ENCODE data around the gene NBEA.
"Not testable (repeated sequence)": the region's sequence is repeated elsewhere in the genome, so short reads cannot be mapped to it uniquely, and the experiment has no call there.

The NBEA gene

DNA sequence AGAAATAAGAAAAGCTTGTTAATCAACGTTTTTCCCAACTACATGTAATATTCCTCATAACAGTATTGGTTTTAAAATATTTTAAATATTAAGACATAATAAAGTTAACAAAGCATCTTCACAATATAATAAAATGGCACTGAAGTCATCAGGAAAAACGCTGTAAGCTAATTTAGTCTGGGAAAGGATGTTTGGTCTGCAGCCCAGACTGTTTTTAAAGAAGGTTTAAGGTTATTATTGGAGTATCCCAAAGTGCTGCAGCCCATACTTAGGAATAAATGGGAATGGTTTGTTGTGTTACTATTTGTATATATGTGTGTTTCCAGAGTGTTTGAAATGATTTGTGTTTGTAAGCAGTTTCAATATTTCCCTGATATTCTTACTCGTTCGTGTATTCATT, 727.3 kb downstream of the NBEA start:
- no peak for DNase-seq (ENCODE audit: low read depth)

- DNase-seq (ENCODE audit: low read depth): peak; percentile 24
These were observed 730.5 kb downstream of the NBEA start for GRCh38 chr13:35672611-35673010.

DNA sequence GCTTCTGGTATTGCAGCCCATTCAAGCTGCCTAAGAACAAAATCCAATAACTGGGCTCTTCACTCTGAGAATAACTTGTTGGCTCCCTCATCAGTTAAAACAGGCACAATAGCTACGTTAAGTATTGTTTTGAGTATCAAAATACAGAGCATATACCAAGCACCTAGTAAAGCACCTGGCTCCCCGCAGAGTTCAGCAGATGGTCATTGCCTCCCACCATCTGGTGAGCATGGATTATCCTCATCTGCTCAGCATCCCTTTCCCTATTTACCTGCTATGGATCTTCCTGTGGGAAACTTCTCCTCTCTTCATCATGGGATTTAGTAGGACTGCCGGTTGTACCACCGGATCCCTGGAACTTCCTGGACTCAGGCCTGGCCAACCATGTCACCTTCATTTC, 733.6 kb downstream of the NBEA start:
- DNase-seq (ENCODE audit: low read depth): no peak

DNA sequence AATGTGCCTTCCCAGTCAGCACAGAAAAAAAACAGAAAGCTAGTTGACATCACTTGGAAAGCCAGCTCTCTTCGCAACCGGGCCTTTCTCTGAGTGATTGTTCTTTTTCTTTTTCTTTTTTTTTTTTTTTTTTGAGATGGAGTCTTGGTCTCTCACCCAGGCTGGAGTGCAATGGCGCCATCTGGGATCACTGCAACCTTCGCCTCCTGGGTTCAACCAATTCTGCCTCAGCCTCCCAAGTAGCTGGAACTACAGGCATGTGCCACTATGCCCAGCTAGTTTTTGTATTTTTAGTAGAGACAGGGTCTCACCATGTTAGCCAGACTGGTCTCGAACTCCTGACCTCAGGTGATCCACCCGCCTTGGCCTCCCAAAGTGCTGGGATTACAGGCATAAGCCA, 735.8 kb downstream of the NBEA start:
- not testable (repeated sequence) for DNase-seq (ENCODE audit: low read depth)

- no peak for DNase-seq (ENCODE audit: low read depth)
These were observed 739.6 kb downstream of the NBEA start for GRCh38 chr13:35681685-35682084.

GRCh38 chr13:35684432-35684831, 742.4 kb downstream of the NBEA start:
- no peak for DNase-seq (ENCODE audit: low read depth)

DNA sequence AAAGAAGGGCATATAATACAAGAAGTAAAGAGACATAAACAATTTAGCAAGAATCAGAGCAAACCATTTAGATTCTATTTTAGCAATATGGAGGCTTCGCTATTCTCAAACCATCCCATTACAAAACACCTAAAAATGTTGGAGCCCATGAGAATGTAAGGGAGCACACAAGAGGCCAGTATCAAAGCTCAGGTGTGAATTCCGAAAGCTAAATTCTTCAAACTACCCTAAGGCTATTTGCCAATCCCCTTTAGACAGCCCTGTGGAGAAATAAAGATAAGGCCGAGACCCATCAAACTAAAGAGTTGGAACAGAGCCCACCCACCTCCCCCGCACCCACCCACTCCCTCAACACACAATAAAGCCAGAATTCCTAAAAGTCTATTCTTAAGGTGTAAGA, 745.3 kb downstream of the NBEA start:
- DNase-seq (ENCODE audit: low read depth): no peak

GRCh38 chr13:35690581-35691207, 748.6 kb downstream of the NBEA start:
- no peak for DNase-seq (ENCODE audit: low read depth)

DNA sequence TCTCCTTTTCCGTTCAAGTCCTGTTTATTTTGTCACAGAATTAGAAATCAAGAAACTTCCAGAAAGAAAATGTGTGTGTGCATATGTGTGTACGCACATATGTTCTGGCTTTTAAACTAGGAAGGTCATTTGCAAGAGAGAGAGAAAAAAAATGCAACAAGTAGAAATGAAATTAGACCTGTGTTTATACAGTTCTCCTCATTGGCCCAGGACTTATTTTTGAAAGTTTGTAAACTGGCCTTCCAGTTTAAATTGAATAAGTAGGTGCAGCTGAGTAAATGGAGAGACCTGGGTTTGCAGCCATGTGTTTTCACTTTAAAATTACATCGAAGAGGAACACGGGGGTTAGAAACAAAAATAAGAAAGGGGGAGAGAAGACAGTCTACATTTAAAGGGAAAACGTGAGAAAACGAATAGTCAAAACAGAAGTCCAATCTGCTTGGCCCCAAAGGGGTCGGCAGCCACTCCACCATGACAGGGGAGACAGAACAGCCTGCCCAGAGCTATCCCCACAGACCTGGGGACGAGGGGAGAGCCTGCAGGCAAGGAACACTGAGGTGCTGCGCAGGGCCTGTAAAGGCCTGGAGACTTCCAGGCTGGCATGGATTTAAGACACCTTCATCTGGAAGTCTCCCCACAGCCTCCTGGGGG, 751.2 kb downstream of the NBEA start:
- DNase-seq (ENCODE audit: low read depth): no peak

DNA sequence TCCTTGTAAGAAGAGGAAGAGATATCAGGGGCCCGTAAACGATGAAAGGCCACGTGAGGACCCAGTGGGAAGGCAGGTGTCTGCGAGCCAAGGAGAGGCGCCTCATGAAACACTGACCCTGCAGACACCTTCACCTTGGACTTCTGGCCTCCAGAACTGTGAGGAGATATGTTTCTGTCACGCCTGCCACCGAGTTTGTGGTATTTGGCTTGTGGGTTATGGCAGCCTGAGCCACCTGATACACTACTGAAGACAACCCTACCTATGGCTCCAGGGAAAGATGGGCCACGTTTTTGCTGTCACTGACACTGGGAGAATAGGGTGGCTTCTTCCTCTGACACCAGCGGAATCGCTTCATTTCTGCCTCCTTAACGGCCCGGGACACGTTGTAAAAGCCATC, 752.0 kb downstream of the NBEA start:
- no peak for DNase-seq (ENCODE audit: low read depth)

DNA sequence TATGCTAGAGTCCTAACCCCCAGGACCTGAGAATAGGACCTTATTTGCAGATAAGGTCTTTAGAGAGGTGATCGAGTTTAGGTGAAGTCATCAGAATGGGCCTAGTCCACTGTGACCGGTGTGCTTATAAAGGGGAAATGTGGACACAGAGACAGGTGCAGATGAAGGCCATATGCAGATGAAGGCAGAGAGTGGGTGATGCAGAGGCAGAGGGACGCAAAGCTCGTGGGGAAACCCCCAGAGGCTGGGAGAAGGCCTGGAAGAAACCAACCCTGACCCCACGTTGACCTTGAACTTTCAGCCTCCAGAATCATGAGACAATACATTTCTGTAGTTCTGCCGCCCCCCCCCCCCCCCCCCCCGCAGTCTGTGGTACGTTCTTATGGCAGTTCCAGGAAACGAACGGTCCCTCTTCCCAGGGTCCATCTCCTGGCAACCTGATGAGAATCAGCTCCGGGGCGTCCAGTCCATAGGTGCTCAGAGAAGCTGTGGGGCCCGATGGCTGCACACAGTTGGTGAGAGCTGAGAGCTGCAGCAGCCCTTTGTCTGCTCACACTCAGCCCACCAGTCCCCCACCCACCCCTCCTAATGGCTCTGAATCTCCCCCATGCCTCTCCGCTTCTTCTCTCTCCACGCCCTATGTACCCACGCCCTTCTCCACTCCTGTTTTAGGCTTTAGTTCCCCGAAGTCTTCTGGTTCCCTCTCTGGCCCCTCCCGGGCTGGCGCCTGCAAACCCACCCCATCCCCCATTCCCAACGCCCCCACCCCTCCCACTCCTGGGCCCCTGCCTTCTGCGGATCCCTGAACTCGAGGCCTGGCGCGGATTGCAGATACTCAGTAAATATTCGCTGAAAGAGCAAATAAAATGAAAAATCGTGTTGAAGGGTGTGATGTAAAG, 752.7 kb downstream of the NBEA start:
- no peak for DNase-seq (ENCODE audit: low read depth)

- DNase-seq (ENCODE audit: low read depth): no peak
These were observed 753.3 kb downstream of the NBEA start for GRCh38 chr13:35695448-35695770.

GRCh38 chr13:35697186-35697730, 755.2 kb downstream of the NBEA start:
- DNase-seq (ENCODE audit: low read depth): no peak

GRCh38 chr13:35698911-35699576, 757.0 kb downstream of the NBEA start:
- DNase-seq (ENCODE audit: low read depth): no peak

GRCh38 chr13:35699825-35700510, 757.9 kb downstream of the NBEA start:
- DNase-seq (ENCODE audit: low read depth): no peak

DNA sequence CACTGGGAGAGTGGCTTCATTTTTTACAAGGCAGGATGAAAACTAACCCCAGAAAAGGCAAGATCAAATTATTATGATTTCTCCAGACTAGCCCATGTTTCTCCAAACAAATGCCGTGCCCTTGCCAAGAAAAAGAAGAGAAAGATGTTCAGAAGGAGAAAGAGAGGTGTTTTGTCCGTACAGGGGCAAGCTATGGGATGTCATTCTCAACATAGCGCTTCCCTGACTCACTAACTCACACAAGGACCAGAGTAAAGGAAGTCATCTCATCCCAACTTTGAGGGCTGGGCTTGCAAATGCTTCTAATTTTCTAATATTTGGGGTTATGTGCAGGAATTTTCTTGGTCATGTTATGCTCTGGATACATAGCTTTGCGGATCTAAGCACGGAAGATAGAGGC, 758.6 kb downstream of the NBEA start:
- DNase-seq (ENCODE audit: low read depth): peak; percentile 49

- DNase-seq (ENCODE audit: low read depth): no peak
These were observed 760.2 kb downstream of the NBEA start for GRCh38 chr13:35702316-35702715.

DNA sequence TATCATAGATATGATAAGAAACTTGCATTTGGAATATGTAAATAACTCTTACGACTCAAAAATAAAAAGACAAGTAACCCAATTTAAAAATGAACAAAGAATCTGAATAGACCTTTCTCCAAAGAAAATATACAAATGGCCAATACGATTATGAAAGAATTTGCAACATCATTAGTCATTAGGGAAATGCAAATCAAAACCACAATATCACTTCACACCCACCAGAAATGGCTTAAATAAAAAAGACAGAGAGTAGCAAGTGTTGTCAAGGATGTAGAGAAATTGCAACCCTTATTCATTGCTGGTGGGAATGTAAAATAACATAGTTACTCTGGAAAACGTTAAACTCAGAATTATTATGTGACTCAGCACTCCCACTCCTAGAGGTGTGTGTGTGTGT, 761.0 kb downstream of the NBEA start:
- no peak for DNase-seq (ENCODE audit: low read depth)

DNA sequence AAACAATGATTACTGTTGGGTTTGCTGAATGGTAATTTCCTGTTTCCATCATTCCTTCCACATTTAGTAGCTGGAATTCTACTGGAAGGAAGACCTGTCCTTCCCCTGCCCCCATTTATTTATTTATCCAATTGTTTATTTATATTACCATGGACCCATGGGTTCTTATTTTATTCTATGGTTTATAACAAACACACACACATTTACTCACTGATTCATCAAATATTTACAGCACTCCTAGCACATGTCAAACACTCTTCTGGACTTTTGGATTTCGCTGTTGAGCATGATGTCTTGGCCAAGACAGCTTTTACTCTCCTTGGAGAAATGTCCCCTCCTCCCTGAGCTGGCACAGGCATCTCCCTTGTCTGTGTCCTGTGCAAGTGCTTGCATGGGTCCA, 762.3 kb downstream of the NBEA start:
- DNase-seq (ENCODE audit: low read depth): no peak

- no peak for DNase-seq (ENCODE audit: low read depth)
These were observed 764.2 kb downstream of the NBEA start for GRCh38 chr13:35706281-35706680.

DNA sequence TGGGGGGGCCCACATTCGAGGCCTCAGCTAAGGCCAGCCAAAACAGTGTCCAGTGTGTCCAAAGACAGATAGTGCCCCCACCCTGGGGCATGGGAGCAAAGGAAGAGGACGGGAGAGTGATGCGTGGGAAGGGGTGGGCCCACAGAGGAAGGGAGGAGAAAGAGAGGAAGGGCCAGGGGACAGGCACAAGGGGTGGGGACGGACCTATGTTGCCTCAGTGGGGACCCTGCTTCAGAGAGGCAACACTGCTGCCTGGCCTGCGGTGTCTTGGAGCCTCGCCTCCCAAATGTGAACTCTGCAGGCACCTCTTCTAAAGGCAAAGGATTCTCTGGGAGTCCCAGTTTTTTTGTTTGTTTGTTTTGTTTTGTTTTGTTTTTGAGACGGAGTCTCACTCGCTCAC, 764.7 kb downstream of the NBEA start:
- DNase-seq (ENCODE audit: low read depth): no peak

- no peak for DNase-seq (ENCODE audit: low read depth)
These were observed 769.8 kb downstream of the NBEA start for GRCh38 chr13:35711909-35712308.
